Fibroblast of pulmonary artery (primary cell): ENCODE results near the gene MYH10.

Source experiments
- DNase-seq: peaks from one replicate; pipeline ENCODE4 v3.0.0-alpha.2; 2010; ENCODE audit warnings: low read depth
- H3K4me3 ChIP-seq: replicated peaks from 2 replicates; pipeline ENCODE4 v1.5.1; 2011; ENCODE audit warnings: low read depth, mild to moderate bottlenecking, control low read depth, low read length, moderate library complexity
- TF ChIP-seq, protein P1 (sequence below): IDR thresholded peaks from 2 replicates; pipeline ENCODE4 v1.5.1; 2011; ENCODE audit warnings: mild to moderate bottlenecking, control low read depth, low read length, inconsistent platforms; ENCODE audit errors: missing control alignments

The MYH10 gene

DNA sequence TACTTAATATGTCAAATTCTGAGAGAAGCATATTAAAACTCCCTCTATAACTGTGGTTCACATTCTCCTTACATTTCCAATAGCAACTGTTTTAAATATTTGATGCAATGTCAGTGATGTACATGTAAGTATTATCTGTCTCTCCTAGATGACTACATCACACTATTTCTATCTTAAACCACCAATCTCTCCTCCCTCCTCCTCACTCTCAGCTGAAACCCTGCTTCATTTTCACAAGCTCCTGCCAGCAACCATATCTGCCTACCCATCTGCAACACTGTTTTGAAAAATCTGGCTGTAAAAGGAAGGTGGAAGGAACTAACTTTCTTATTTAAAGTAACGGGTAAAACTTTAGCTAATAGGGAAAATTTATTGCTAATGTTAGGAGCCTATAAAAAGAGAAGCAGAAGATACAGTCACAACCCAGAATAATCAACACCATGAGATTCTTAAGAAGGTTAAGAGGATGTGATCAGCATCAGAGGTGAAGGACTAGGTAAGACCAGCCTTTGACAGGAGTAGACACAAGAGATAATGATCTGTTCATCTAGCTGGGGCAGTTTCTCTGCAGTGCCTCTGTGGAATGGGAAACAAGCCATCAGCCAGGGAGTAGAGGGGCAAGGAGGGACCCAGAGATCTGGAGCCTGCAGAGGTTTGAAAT lies 31.0 kb downstream of the MYH10 start:
- no peak for DNase-seq
- no peak overlapping the region for H3K4me3 ChIP-seq
- TF ChIP-seq, protein P1, sequence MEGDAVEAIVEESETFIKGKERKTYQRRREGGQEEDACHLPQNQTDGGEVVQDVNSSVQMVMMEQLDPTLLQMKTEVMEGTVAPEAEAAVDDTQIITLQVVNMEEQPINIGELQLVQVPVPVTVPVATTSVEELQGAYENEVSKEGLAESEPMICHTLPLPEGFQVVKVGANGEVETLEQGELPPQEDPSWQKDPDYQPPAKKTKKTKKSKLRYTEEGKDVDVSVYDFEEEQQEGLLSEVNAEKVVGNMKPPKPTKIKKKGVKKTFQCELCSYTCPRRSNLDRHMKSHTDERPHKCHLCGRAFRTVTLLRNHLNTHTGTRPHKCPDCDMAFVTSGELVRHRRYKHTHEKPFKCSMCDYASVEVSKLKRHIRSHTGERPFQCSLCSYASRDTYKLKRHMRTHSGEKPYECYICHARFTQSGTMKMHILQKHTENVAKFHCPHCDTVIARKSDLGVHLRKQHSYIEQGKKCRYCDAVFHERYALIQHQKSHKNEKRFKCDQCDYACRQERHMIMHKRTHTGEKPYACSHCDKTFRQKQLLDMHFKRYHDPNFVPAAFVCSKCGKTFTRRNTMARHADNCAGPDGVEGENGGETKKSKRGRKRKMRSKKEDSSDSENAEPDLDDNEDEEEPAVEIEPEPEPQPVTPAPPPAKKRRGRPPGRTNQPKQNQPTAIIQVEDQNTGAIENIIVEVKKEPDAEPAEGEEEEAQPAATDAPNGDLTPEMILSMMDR = no peak

DNA sequence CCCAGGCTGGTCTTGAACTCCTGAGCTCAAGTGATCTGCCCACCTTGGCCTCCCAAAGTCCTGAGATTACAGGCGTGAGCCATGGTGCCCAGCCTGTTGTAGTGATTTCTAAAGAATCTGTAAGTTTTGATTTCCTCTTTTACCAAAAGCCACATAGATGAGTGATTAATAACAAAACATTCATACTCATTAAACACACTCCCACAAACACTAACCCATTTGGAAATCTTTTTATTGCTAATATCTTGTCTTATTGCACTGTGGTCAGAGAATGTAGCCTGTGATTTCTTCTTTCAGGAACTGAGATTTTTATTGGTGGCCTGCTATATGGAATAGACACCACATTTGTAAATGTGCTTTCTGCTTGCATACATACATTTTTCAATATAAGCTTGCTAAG lies 31.6 kb downstream of the MYH10 start:
- no peak overlapping the region for H3K4me3 ChIP-seq
- no peak for DNase-seq
- TF ChIP-seq, protein P1 = no peak

DNA sequence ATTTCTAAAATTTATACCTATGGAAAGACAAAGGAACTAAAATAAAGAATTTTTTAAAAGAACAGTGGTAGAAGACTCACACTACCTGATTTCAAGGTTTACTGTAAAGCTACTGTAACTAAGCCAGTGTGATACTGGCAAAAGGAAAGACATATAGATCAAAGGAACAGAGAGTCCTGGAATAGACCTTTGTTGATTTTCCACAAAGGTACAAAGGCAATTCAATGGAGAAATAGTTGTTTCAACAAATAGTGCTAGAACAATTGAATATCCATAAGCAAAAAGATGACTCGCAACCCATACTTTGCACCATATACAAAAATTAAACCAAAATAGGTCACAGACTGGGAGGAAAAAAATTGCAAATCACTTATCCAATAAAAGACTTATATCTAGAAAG lies 36.7 kb downstream of the MYH10 start:
- no peak for DNase-seq
- TF ChIP-seq, protein P1 = no peak
- no peak overlapping the region for H3K4me3 ChIP-seq

DNA sequence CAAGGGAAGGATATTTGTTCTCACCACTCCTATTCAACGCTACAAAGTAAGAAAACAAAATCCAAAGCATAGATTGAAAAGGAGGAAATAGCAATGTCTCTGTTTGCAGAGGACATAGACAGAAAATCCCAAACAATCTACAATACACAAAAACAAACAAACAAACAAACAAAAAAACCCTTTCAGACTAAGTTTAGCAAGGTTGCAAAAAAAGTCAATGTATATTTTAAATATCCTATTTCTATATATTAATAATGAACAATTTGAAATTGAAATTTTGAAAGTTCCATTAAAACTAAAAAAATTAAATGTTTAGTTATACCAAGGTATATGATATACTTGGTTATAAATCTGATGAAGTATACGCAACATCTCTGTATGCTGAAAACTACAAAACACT lies 37.2 kb downstream of the MYH10 start:
- DNase-seq = no peak
- no peak overlapping the region for H3K4me3 ChIP-seq
- TF ChIP-seq, protein P1 = no peak

DNA sequence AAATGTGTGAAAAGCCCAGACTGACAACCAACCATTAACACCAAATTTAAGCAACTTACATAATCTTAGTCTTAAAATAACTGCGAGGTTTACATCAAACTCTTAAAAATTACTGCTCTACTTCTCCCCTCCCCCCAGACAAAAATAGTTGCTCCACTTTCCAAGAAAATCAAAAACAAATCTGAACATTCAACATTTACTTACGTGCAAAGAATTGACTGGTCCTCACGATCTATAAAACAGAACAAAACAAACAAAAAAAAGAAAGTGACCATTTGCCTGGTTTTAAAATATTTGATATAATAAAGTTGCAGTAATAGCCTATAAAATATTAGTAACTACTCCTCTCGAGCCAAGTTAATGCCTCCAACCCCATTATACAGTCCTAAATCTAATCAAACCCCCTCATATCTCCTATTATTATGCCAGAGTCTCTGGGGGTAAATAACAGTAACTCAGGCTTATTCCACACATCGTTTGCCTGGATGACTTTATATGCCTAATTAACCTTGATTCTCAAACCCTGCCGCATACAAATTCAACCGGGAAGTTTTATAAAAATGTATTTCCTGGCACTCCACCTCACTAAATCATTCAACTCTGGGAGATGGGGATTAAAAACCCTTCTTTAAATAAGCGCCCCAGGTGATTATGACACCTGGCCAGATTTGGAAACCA lies 41.5 kb downstream of the MYH10 start:
- TF ChIP-seq, protein P1 = no peak
- DNase-seq = no peak
- no peak overlapping the region for H3K4me3 ChIP-seq

DNA sequence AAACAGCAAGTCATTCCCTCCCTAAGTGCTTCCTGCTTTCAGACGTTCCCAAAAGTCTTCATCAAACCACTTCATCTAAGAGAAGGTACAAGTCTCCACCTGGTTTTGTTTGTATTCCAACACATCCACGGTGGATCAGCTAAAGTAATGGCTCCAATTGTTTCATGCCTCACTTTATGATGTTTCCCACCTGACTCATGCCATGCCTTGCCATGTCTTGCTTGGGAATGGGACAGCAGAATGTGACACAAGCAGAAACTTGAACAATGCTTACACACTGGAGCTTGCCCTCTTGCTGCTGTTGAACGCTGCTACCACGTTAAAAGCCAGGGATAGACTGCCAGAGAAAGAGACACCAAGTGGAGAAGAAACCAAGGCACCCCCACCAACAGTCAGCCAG lies 43.8 kb downstream of the MYH10 start:
- H3K4me3 ChIP-seq = no peak overlapping the region
- TF ChIP-seq, protein P1 = no peak
- DNase-seq = no peak

DNA sequence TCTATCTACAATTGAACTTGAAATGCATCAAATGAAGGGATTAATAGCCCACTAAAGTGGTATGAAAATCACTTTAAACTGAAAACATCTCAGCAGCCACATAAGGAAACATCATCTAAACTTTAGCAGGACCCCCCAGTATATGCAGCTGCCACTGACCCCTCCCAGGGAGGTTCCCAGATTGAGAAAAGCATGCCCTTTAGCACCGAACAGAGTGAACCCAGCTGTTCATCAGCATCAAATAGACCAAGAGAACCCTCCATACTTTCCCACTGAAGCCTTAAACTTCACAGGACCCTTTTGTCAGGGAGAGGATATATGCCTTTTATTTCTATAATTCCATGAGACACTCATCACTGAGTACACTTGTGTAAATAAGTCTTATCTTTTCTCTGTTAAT lies 44.6 kb downstream of the MYH10 start:
- H3K4me3 ChIP-seq = no peak overlapping the region
- DNase-seq = no peak

More for the DNA sequence above, 44.6 kb downstream of the MYH10 start:
- TF ChIP-seq, protein P1 = no peak
